HCT116 (cell line): Measurements from ENCODE around the gene PCSK2. TPM values are rescaled to one million over a fixed set of nuclear protein-coding genes. Genes with fewer than 3 reads are reported as not detected.

Experiments used
- ATAC-seq: fragments of 200-7000 bp; cut with Tn5 transposase; 2 replicates; pipeline ENCODE4 v1.9.1; 2020; ENCODE audit warnings: mild to moderate bottlenecking, moderate library complexity
- BruUV-seq: library from RNA; stranded (reverse); fragments of 400-500 nt; replicated peaks from 2 replicates; lab custom pipeline; 2021; lab: Mats Ljungman, UMichigan
- CTCF ChIA-PET: fragments of 300-600 bp; sonication (Branson Sonifier 250); formaldehyde crosslinking; loops from one replicate; lab custom pipeline; 2021; ENCODE audit warnings: antibody characterized with exemption; lab: Charles Lee
- POLR2A ChIA-PET: fragments of 300-600, 350-600 bp; sonication (Branson Sonifier 250); formaldehyde crosslinking; loops from one replicate; lab custom pipeline; 2021; ENCODE audit warnings: antibody characterized with exemption; lab: Charles Lee
- RAD21 ChIA-PET, 2 experiments: fragments of 300-600 bp; sonication (Branson Sonifier 250); formaldehyde crosslinking; loops; one replicate each; lab custom pipeline; 2023; ENCODE audit warnings: low total read pairs in 2 of 2; ENCODE audit not compliant: uncharacterized antibody in 2 of 2, unreplicated experiment in 2 of 2, low non-redundant PET in 1 of 2; lab: Charles Lee
- DNase-seq: peaks from one replicate; pipeline ENCODE4 v3.0.0-alpha.2; 2010; ENCODE audit warnings: low read depth, low spot score
- H2AFZ ChIP-seq: fragments of 200-600 bp; shearing (Covaris generic), sonication (generic); 2 replicates; pipeline ENCODE4 v1.6.1; 2017; ENCODE audit warnings: low read depth, mixed run types, mixed read lengths, antibody characterized with exemption, low read length; ENCODE audit not compliant: poor library complexity, severe bottlenecking
- H3K27ac ChIP-seq: 2 replicates; pipeline ENCODE4 v1.5.1; 2012; ENCODE audit warnings: low read depth, low read length
- H3K27me3 ChIP-seq: fragments of 200-600 bp; sonication (generic); 2 replicates; pipeline ENCODE4 v1.6.1; 2016; ENCODE audit warnings: mixed run types, low read length, mixed read lengths; ENCODE audit not compliant: insufficient read depth
- H3K36me3 ChIP-seq, 2 experiments: fragments of 200-500 bp in 1 of 2; fragments of 200-600 bp in 1 of 2; sonication (Bioruptor generic) in 1 of 2; sonication (generic) in 1 of 2; 2 replicates each; pipeline versions ENCODE4 v1.5.1 to v1.6.1; 2014 to 2016; ENCODE audit warnings: low read length in 2 of 2, inconsistent platforms in 1 of 2, mixed read lengths in 1 of 2, mixed run types in 1 of 2; ENCODE audit not compliant: insufficient read depth in 2 of 2, control insufficient read depth in 1 of 2
- H3K4me1 ChIP-seq, 2 experiments: fragments of 200-600 bp in 1 of 2; sonication (generic) in 1 of 2; 2 replicates each; pipeline versions ENCODE4 v1.5.1 to v1.6.1; 2012 to 2017; ENCODE audit warnings: low read length in 2 of 2, inconsistent platforms in 1 of 2, mild to moderate bottlenecking in 1 of 2, mixed read lengths in 1 of 2, mixed run types in 1 of 2, moderate library complexity in 1 of 2; ENCODE audit not compliant: insufficient read depth in 2 of 2, control insufficient read depth in 1 of 2
- H3K4me2 ChIP-seq: fragments of 200-600 bp; sonication (generic); 2 replicates; pipeline ENCODE4 v1.6.1; 2017; ENCODE audit warnings: mixed run types, low read length, mixed read lengths
- H3K4me3 ChIP-seq, 2 experiments: fragments of 200-600 bp in 1 of 2; sonication (generic) in 1 of 2; replicated peaks in 1 of 2; 2 replicates each; pipeline ENCODE4 v1.5.1; 2011 to 2016; ENCODE audit warnings: low read length in 2 of 2, control low read depth in 1 of 2, low read depth in 1 of 2, mild to moderate bottlenecking in 1 of 2, mixed read lengths in 1 of 2, mixed run types in 1 of 2
- H3K79me2 ChIP-seq: fragments of 200-600 bp; sonication (generic); 2 replicates; pipeline ENCODE4 v1.6.1; 2017; ENCODE audit warnings: mild to moderate bottlenecking, mixed run types, low read length, moderate library complexity, mixed read lengths; ENCODE audit not compliant: insufficient read depth
- H3K9ac ChIP-seq: fragments of 200-600 bp; sonication (generic); 2 replicates; pipeline ENCODE4 v1.6.1; 2016; ENCODE audit warnings: low read length, mixed read lengths
- H3K9me2 ChIP-seq: fragments of 200-600 bp; sonication (generic), shearing (Covaris generic); 2 replicates; pipeline ENCODE4 v1.6.1; 2017; ENCODE audit warnings: mixed run types, mild to moderate bottlenecking, moderate library complexity; ENCODE audit not compliant: insufficient read depth
- H3K9me3 ChIP-seq, 2 experiments: fragments of 200-500 bp in 1 of 2; fragments of 200-600 bp in 1 of 2; sonication (Bioruptor generic) in 1 of 2; sonication (generic) in 1 of 2; 2 replicates each; pipeline ENCODE4 v1.6.1; 2014 to 2017; ENCODE audit warnings: low read length in 2 of 2, mixed read lengths in 2 of 2, inconsistent platforms in 1 of 2, low read depth in 1 of 2, mild to moderate bottlenecking in 1 of 2, mixed run types in 1 of 2, moderate library complexity in 1 of 2; ENCODE audit not compliant: control insufficient read depth in 1 of 2, insufficient read depth in 1 of 2
- H4K20me1 ChIP-seq: fragments of 200-600 bp; sonication (generic), shearing (Covaris generic); 2 replicates; pipeline ENCODE4 v1.6.1; 2017; ENCODE audit warnings: mixed run types, mild to moderate bottlenecking, moderate library complexity; ENCODE audit not compliant: insufficient read depth
- CBX3 ChIP-seq: IDR thresholded peaks from 2 replicates; pipeline ENCODE4 v1.6.1; 2012; ENCODE audit warnings: low read depth
- CEBPB ChIP-seq: IDR thresholded peaks from 2 replicates; pipeline ENCODE4 v1.6.1; 2012; ENCODE audit warnings: low read depth
- EGR1 ChIP-seq: IDR thresholded peaks from 2 replicates; pipeline ENCODE4 v1.6.1; 2012; ENCODE audit warnings: low read depth
- ELF1 ChIP-seq: IDR thresholded peaks from 2 replicates; pipeline ENCODE4 v1.6.1; 2012; ENCODE audit warnings: low read depth, borderline replicate concordance
- FOSL1 ChIP-seq: IDR thresholded peaks from 2 replicates; pipeline ENCODE4 v1.6.1; 2012; ENCODE audit warnings: low read depth
- JUND ChIP-seq: IDR thresholded peaks from 2 replicates; pipeline ENCODE4 v1.6.1; 2012
- POLR2A ChIP-seq: IDR thresholded peaks from 2 replicates; pipeline ENCODE4 v1.7.0; 2011; ENCODE audit warnings: borderline replicate concordance; ENCODE audit not compliant: insufficient read depth, insufficient read length; ENCODE audit errors: extremely low read depth
- RAD21 ChIP-seq: IDR thresholded peaks from 2 replicates; pipeline ENCODE4 v1.6.1; 2012; ENCODE audit warnings: low read depth, mild to moderate bottlenecking
- SIN3A ChIP-seq: IDR thresholded peaks from 2 replicates; pipeline ENCODE4 v1.6.1; 2012; ENCODE audit warnings: low read depth
- SP1 ChIP-seq: IDR thresholded peaks from 2 replicates; pipeline ENCODE4 v1.6.1; 2012; ENCODE audit warnings: low read depth
- SRF ChIP-seq: IDR thresholded peaks from 2 replicates; pipeline ENCODE4 v1.6.1; 2012; ENCODE audit warnings: low read depth
- TCF7L2 ChIP-seq: IDR thresholded peaks from 2 replicates; pipeline ENCODE4 v1.7.0; 2011; ENCODE audit warnings: borderline replicate concordance, inconsistent platforms; ENCODE audit not compliant: insufficient read depth, insufficient read length; ENCODE audit errors: extremely low read depth
- ZFX ChIP-seq: fragments of 450-650 bp; IDR thresholded peaks from 2 replicates; pipeline ENCODE4 v1.6.1; 2017
- ZNF274 ChIP-seq: fragments of 200-500 bp; sonication (Bioruptor generic); IDR thresholded peaks from 2 replicates; pipeline ENCODE4 v1.6.1; 2014; ENCODE audit warnings: mild to moderate bottlenecking, low read depth, low read length, inconsistent platforms
- intact Hi-C: fragments of 100-400 bp; cut with micrococcal nuclease; formaldehyde crosslinking; loops from 2 replicates; pipeline ENCODE4 v1.10.0; 2022
- total RNA-seq: library from RNA; stranded (reverse); gene quantifications from one replicate; pipeline ENCODE4 v1.2.1, GENCODE V29; 2021; ENCODE audit not compliant: unreplicated experiment
- TF ChIP-seq, protein P1 (sequence below): IDR thresholded peaks from 2 replicates; pipeline ENCODE4 v1.6.1; 2012
- TF ChIP-seq, protein P2 (sequence below), 3 experiments: fragments of 200-600 bp in 1 of 3; sonication (generic) in 1 of 3; IDR thresholded peaks in 2 of 3; conservative IDR thresholded peaks in 1 of 3; 2 replicates each; pipeline ENCODE4 v1.5.1; 2012 to 2017; ENCODE audit warnings: low read depth in 2 of 3, low read length in 2 of 3, antibody characterized with exemption in 1 of 3, borderline replicate concordance in 1 of 3, control low read depth in 1 of 3, mild to moderate bottlenecking in 1 of 3, mixed read lengths in 1 of 3, mixed run types in 1 of 3, moderate library complexity in 1 of 3; ENCODE audit not compliant: insufficient read depth in 1 of 3
- TF ChIP-seq, protein P3 (sequence below): IDR thresholded peaks from 2 replicates; pipeline ENCODE4 v1.6.1; 2011; ENCODE audit warnings: mild to moderate bottlenecking, low read length, moderate library complexity; ENCODE audit not compliant: insufficient replicate concordance; ENCODE audit errors: extremely low read depth

The PCSK2 gene
- total RNA-seq, 1 experiment from 2014 or later: not detected

DNA sequence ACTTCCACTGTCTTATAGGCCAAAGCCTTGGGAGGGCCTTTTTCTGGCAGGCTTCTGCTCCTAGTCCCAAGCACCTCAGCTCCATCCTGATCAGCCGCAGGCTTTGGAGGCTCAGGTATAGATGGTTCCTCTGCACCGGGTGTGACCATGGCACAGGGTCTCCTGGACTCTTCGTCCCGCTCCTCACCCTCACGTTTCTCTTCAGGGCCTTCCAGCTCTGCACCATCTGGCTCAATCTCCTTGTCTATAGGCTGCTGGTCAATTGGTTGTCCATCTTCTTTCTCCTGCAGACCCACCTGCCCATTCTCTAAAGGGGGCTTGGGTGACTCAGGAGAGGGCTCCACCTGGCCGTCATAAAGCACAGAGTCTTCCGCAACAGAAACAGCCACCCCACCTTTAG, 267.4 kb downstream of the PCSK2 start:
- Histone ChIP-seq H3K9me3 (no peaks in the 10 kb centered on the region), H3K79me2 (no peaks in the 10 kb centered on the region), H3K27ac (no peak overlapping the region), H3K36me3 (no peaks in the 10 kb centered on the region; a peak in 1 of 4 replicates), H3K27me3 (no peaks in the 10 kb centered on the region; the same call in 1 of the 2 replicates), H3K4me2 (no peak overlapping the region), H3K4me3 (no peak overlapping the region), H2AFZ (no peak overlapping the region), H4K20me1 (no peaks in the 10 kb centered on the region), H3K9me2 (no peaks in the 10 kb centered on the region), H3K9ac (no peak overlapping the region), H3K4me1 (no peaks in the 10 kb centered on the region)
- TF ChIP-seq JUND: no peak
- TF ChIP-seq, protein P1, sequence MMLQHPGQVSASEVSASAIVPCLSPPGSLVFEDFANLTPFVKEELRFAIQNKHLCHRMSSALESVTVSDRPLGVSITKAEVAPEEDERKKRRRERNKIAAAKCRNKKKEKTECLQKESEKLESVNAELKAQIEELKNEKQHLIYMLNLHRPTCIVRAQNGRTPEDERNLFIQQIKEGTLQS: no peak
- no peak for TF ChIP-seq SIN3A
- no peak for TF ChIP-seq FOSL1
- TF ChIP-seq CBX3: no peak
- TF ChIP-seq RAD21: no peak
- TF ChIP-seq EGR1: no peak
- no peak for TF ChIP-seq ZNF274
- TF ChIP-seq ZFX: no peak
- TF ChIP-seq CEBPB: no peak
- TF ChIP-seq POLR2A: no peak
- no peak for TF ChIP-seq TCF7L2
- TSS peak; percentile 62 for BruUV-seq
- RAD21 ChIA-PET: no interaction called here
- DNase-seq (no peak), ATAC-seq (no peak)
- CTCF ChIA-PET: no interaction called here
- intact Hi-C loops: no loop called here
- POLR2A ChIA-PET: no interaction called here

DNA sequence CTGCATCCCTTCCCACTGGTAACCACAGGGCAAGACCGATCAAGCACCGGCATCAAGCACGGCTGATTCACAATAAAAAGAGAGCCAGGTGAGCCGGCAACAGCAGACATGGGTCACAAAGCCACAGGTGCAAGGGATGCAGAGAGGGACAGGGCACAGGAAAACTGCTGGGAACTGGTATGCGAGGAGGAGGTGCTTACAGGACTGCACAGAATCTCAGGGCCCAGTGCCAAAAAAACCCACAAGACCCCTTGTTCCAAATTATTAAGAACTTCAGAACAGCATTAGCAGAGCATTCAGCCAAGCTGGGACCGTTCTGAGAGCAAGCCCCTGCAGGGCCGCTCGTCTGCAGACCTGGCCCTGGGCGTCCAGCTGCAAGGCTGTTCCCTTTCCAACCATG, 269.0 kb downstream of the PCSK2 start:
- no peak for ATAC-seq
- H3K36me3 ChIP-seq: no peaks in the 10 kb centered on the region; a peak in 1 of 4 replicates
- H3K79me2 ChIP-seq: no peaks in the 10 kb centered on the region
- POLR2A ChIA-PET: no interaction called here
- no peak overlapping the region for H2AFZ ChIP-seq
- no peaks in the 10 kb centered on the region for H3K27me3 ChIP-seq
- no peak overlapping the region for H3K4me2 ChIP-seq
- H3K4me3 ChIP-seq: no peak overlapping the region
- H3K9me2 ChIP-seq: no peaks in the 10 kb centered on the region
- no peaks in the 10 kb centered on the region for H3K9me3 ChIP-seq
- BruUV-seq: no TSS peak
- H4K20me1 ChIP-seq: no peaks in the 10 kb centered on the region
- CTCF ChIA-PET: no interaction called here
- intact Hi-C loops: no loop called here
- RAD21 ChIA-PET: no interaction called here
- H3K9ac ChIP-seq: no peak overlapping the region
- no peak for TF ChIP-seq SP1
- TF ChIP-seq FOSL1: no peak
- TF ChIP-seq, protein P2, sequence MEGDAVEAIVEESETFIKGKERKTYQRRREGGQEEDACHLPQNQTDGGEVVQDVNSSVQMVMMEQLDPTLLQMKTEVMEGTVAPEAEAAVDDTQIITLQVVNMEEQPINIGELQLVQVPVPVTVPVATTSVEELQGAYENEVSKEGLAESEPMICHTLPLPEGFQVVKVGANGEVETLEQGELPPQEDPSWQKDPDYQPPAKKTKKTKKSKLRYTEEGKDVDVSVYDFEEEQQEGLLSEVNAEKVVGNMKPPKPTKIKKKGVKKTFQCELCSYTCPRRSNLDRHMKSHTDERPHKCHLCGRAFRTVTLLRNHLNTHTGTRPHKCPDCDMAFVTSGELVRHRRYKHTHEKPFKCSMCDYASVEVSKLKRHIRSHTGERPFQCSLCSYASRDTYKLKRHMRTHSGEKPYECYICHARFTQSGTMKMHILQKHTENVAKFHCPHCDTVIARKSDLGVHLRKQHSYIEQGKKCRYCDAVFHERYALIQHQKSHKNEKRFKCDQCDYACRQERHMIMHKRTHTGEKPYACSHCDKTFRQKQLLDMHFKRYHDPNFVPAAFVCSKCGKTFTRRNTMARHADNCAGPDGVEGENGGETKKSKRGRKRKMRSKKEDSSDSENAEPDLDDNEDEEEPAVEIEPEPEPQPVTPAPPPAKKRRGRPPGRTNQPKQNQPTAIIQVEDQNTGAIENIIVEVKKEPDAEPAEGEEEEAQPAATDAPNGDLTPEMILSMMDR (IDR thresholded peaks at IDR 0.05 in 2 of 3, conservative IDR thresholded peaks at IDR 0.05 in 1 of 3; ENCODE audit: borderline replicate concordance in 1 of 3, insufficient read depth in 1 of 3, low read depth in 2 of 3, low read length in 2 of 3): no peak
- TF ChIP-seq CEBPB: no peak
- no peak for TF ChIP-seq SIN3A
- TF ChIP-seq, protein P3, sequence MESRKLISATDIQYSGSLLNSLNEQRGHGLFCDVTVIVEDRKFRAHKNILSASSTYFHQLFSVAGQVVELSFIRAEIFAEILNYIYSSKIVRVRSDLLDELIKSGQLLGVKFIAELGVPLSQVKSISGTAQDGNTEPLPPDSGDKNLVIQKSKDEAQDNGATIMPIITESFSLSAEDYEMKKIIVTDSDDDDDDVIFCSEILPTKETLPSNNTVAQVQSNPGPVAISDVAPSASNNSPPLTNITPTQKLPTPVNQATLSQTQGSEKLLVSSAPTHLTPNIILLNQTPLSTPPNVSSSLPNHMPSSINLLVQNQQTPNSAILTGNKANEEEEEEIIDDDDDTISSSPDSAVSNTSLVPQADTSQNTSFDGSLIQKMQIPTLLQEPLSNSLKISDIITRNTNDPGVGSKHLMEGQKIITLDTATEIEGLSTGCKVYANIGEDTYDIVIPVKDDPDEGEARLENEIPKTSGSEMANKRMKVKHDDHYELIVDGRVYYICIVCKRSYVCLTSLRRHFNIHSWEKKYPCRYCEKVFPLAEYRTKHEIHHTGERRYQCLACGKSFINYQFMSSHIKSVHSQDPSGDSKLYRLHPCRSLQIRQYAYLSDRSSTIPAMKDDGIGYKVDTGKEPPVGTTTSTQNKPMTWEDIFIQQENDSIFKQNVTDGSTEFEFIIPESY: no peak
- TF ChIP-seq SRF: no peak
- no peak for TF ChIP-seq ELF1
- no peaks in the 10 kb centered on the region for H3K4me1 ChIP-seq
- DNase-seq: no peak
- H3K27ac ChIP-seq: no peak overlapping the region
